ENCODE results near the gene TSPAN6. TPM values are rescaled to one million over a fixed set of nuclear protein-coding genes. Genes with fewer than 3 reads are reported as not detected.
A peak's percentile ranks its signal among the peaks of the same experiment; 100 is the strongest.

TSPAN6 gene
- total RNA-seq, 4 donors from 2014 or later, result 2.5 to 5.9 (median 3.1) TPM

DNA sequence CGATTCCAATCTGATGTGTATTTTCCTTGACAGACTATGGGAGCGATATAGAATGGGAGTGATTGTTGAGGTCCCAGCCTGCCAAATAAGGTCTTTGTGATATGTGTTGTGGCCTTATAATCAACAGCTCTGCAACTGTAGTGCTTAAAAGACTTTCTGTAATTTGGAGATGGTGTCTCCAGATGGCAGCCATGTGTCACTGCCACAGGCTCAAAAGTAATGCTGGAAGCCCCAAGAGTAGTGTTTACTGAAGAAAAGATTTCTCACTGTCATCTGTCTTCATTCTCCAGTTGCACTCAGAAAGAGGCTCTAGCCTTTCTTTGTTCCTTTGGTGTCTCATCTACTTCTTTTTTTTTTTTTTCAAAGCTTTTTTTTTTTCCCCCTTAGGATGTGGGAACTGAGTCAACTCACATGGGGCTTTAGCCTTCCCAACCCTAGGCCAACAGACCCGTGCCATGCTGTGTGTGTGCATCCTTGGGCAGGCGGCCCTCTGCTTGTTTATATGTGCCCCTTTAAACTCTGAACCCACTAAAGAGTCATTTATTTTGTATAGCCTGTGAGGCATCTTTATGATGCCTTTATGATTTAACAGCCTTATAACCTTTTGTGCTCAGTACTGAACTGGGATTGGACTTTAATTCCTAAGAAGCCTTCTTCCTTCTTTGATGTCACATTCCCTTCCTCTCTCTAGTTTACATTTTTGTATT lies 23.0 kb upstream of the TSPAN6 start:
- H3K9me3 ChIP-seq, result no peaks in the 10 kb centered on the region
- TF ChIP-seq, protein P1, sequence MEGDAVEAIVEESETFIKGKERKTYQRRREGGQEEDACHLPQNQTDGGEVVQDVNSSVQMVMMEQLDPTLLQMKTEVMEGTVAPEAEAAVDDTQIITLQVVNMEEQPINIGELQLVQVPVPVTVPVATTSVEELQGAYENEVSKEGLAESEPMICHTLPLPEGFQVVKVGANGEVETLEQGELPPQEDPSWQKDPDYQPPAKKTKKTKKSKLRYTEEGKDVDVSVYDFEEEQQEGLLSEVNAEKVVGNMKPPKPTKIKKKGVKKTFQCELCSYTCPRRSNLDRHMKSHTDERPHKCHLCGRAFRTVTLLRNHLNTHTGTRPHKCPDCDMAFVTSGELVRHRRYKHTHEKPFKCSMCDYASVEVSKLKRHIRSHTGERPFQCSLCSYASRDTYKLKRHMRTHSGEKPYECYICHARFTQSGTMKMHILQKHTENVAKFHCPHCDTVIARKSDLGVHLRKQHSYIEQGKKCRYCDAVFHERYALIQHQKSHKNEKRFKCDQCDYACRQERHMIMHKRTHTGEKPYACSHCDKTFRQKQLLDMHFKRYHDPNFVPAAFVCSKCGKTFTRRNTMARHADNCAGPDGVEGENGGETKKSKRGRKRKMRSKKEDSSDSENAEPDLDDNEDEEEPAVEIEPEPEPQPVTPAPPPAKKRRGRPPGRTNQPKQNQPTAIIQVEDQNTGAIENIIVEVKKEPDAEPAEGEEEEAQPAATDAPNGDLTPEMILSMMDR (IDR thresholded peaks at IDR 0.05 in 4 of 5, conservative IDR thresholded peaks at IDR 0.05 in 1 of 5), result no peak
- TF ChIP-seq POLR2A (IDR thresholded peaks at IDR 0.05), result no peak
- intact Hi-C loops (cut with DNase I; ENCODE audit: low total_unique reads), result no loop called here
- H3K27me3 ChIP-seq, result no peaks in the 10 kb centered on the region
- no peak overlapping the region for H3K27ac ChIP-seq
- no peaks in the 10 kb centered on the region for H3K36me3 ChIP-seq
- H3K4me1 ChIP-seq, result no peaks in the 10 kb centered on the region
- H3K4me3 ChIP-seq, result no peak overlapping the region
- DNase-seq (no peak), ATAC-seq (no peak)
- in situ Hi-C loops (cut with MboI; ENCODE audit: low sequenced_read_pairs in 4 of 4), result no loop called here

DNA sequence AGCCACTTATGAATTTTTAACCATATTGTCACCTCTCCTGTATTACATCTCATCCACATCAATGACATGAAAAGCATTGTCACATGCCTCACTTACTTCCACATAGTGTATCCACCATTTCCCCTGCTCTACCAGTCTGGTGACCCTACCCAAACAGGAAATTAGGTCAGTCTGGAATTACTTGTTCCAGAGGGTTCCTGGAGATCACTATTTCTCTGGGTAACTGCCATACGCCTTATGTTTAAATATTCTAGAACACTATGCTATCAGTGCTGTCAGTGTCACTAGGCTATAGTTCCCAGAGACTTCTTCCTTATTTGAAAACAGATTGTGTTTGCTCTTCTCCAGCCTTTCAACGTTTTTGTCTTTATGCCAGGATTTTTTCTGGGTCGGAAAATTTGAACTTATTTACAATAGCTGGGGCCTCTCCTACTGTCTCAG lies 22.4 kb upstream of the TSPAN6 start:
- H3K4me1 ChIP-seq, result no peaks in the 10 kb centered on the region
- no peak overlapping the region for H3K27ac ChIP-seq
- intact Hi-C loops (cut with DNase I; ENCODE audit: low total_unique reads), result no loop called here
- H3K9me3 ChIP-seq, result no peaks in the 10 kb centered on the region
- TF ChIP-seq, protein P1 (IDR thresholded peaks at IDR 0.05 in 4 of 5, conservative IDR thresholded peaks at IDR 0.05 in 1 of 5), result no peak
- TF ChIP-seq POLR2A (IDR thresholded peaks at IDR 0.05), result no peak
- in situ Hi-C loops (cut with MboI; ENCODE audit: low sequenced_read_pairs in 4 of 4), result no loop called here
- no peak for ATAC-seq
- H3K27me3 ChIP-seq, result no peaks in the 10 kb centered on the region
- no peaks in the 10 kb centered on the region for H3K36me3 ChIP-seq
- H3K4me3 ChIP-seq, result no peak overlapping the region
- DNase-seq, result no peak

DNA sequence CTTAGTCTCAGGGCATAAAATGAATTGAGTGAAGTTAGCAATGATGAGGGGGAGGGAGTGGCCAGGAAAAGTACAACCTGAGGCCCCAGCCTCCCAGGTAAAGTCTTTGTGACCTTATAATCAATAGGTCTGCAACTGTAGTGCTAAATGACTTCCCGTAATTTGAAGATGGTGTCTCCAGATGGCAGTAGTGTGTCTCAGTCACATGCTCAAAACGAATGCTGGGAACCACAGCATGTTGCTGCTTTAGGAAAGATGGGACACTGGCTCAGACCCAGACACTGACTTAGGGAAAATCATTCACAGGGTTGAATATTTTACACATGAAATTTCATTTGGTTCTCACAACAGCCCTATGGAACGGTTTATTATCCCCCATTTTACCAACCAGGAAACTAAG lies 17.7 kb upstream of the TSPAN6 start:
- H3K4me3 ChIP-seq, result no peak overlapping the region
- no peaks in the 10 kb centered on the region for H3K9me3 ChIP-seq
- in situ Hi-C loops (cut with MboI; ENCODE audit: low sequenced_read_pairs in 4 of 4) (no loop called here), intact Hi-C loops (cut with DNase I; ENCODE audit: low total_unique reads) (no loop called here)
- ATAC-seq, result no peak
- peaks cover 0 to 6% of the 10 kb centered on the region in 2 donors for H3K4me1 ChIP-seq
- no peak for TF ChIP-seq POLR2A (IDR thresholded peaks at IDR 0.05)
- TF ChIP-seq, protein P1 (IDR thresholded peaks at IDR 0.05 in 4 of 5, conservative IDR thresholded peaks at IDR 0.05 in 1 of 5), result no peak
- H3K27me3 ChIP-seq, result no peaks in the 10 kb centered on the region
- H3K36me3 ChIP-seq, result no peaks in the 10 kb centered on the region
- no peak overlapping the region for H3K27ac ChIP-seq
- no peak for DNase-seq

DNA sequence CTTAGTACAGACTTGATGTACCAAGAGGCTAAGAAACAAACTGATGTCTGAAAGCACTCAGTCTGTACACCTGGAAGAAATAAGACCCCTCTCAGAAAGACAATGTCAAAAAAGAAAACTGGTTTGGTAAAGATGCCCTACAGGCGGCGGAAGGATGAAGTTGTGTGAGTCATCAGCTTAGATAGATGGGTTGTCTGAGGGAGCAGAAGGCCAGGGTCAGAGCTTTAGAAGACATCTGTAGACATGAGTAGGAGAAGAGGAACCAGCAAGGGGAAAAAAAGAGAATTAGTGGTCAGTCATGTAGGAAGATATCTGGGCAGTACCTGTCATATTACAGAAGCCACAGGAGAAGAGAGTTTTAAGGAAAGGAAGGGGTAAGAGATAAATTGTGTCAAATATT lies 15.7 kb upstream of the TSPAN6 start:
- no peaks in the 10 kb centered on the region for H3K9me3 ChIP-seq
- DNase-seq, result no peak
- H3K4me1 ChIP-seq, result peaks cover 0 to 6% of the 10 kb centered on the region in 2 donors
- no peak overlapping the region for H3K27ac ChIP-seq
- H3K36me3 ChIP-seq, result no peaks in the 10 kb centered on the region
- intact Hi-C loops (cut with DNase I; ENCODE audit: low total_unique reads), result no loop called here
- no peaks in the 10 kb centered on the region for H3K27me3 ChIP-seq
- TF ChIP-seq, protein P1 (IDR thresholded peaks at IDR 0.05 in 4 of 5, conservative IDR thresholded peaks at IDR 0.05 in 1 of 5), result no peak
- no peak for TF ChIP-seq POLR2A (IDR thresholded peaks at IDR 0.05)
- H3K4me3 ChIP-seq, result no peak overlapping the region
- in situ Hi-C loops (cut with MboI; ENCODE audit: low sequenced_read_pairs in 4 of 4), result no loop called here
- no peak for ATAC-seq

DNA sequence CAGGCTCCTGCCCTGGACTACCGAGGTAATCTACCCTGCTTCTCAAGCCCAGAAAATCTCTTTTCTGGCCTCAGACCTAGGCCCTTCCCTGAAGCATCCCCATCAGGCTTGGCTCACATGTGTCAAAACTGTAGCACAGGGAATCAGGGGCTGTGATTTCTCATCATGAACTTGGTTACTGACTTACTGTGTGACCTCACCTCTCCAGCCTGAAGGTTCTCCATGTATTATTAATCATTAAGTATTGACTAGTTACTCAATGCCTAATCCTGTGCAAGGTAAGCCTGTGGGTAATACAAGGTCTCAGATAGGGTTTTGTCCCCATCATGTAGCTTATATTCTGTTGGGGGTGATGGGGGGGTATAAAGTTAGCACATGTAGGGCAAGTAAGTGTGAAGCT lies 14.2 kb upstream of the TSPAN6 start:
- Histone ChIP-seq H3K27me3 (no peaks in the 10 kb centered on the region), H3K36me3 (no peaks in the 10 kb centered on the region), H3K4me3 (no peak overlapping the region), H3K9me3 (no peaks in the 10 kb centered on the region), H3K4me1 (peaks cover 0 to 6% of the 10 kb centered on the region in 2 donors), H3K27ac (peak overlapping the region; percentile 75 to 80 (median 76))
- TF ChIP-seq, protein P1 (IDR thresholded peaks at IDR 0.05 in 4 of 5, conservative IDR thresholded peaks at IDR 0.05 in 1 of 5), result no peak
- TF ChIP-seq POLR2A (IDR thresholded peaks at IDR 0.05), result no peak
- in situ Hi-C loops (cut with MboI; ENCODE audit: low sequenced_read_pairs in 4 of 4), result no loop called here
- ATAC-seq (no peak), DNase-seq (no peak)
- intact Hi-C loops (cut with DNase I; ENCODE audit: low total_unique reads), result no loop called here

Measured in gastrocnemius medialis (tissue), 4 donors.